IPS-18c (cell line): ENCODE data around the gene TRMT6.

ENCODE experiments used
- H3K4me3 ChIP-seq: 2 replicates; pipeline ENCODE4 v1.7.0; 2013; ENCODE audit warnings: low read depth, mild to moderate bottlenecking, low read length, moderate library complexity; ENCODE audit not compliant: insufficient read depth
- H3K9me3 ChIP-seq: one replicate; pipeline ENCODE4 v1.6.1; 2013; ENCODE audit warnings: mild to moderate bottlenecking, low read length, moderate library complexity; ENCODE audit not compliant: control insufficient read depth, insufficient read depth

TRMT6 gene, protein sequence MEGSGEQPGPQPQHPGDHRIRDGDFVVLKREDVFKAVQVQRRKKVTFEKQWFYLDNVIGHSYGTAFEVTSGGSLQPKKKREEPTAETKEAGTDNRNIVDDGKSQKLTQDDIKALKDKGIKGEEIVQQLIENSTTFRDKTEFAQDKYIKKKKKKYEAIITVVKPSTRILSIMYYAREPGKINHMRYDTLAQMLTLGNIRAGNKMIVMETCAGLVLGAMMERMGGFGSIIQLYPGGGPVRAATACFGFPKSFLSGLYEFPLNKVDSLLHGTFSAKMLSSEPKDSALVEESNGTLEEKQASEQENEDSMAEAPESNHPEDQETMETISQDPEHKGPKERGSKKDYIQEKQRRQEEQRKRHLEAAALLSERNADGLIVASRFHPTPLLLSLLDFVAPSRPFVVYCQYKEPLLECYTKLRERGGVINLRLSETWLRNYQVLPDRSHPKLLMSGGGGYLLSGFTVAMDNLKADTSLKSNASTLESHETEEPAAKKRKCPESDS

DNA sequence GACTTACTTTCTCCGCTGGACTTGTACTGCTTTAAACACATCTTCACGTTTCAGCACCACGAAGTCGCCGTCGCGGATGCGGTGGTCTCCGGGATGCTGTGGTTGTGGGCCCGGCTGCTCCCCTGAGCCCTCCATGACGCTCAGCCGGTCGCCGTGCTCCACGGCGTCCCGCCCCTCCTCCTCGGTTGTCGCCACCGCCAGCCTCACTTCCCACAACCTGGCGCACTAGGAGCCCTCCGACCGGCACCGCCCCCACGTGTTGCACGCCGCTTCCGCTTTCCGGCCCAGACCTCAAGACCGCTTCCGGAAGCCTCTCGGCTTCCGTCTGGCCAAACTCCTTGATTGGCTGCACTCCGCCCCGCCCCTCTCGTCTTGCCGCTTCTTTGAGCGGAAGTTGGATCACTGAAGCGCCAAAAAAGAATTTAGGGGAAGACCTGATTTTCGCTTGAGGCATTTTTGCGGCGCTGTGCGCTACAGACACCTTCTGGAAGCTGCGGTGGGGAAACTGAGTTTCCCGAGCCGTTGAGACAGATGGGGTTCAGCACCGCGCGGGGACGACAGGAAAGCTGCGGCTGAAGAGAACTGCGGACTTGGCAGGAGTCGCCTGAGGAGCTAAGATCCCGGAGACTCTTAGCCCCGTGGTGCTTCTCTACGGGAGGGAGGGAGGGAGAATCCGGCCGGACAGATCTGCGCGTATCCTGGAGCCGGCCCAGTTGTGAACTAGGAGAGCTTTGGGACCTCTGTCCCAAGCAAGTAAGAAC is at the start of gene TRMT6, which contains the start of gene MCM8:
Gene TRMT6 (minus strand): TSS at position 263 of the 761 bp plus-strand sequence. CDS start 128 bp downstream, at position 135.
Gene MCM8 (plus strand): TSS at position 382 of the 761 bp plus-strand sequence. CDS start 1,364 bp downstream, outside the sequence.
- no peaks in the 10 kb centered on the region for H3K9me3 ChIP-seq

DNA sequence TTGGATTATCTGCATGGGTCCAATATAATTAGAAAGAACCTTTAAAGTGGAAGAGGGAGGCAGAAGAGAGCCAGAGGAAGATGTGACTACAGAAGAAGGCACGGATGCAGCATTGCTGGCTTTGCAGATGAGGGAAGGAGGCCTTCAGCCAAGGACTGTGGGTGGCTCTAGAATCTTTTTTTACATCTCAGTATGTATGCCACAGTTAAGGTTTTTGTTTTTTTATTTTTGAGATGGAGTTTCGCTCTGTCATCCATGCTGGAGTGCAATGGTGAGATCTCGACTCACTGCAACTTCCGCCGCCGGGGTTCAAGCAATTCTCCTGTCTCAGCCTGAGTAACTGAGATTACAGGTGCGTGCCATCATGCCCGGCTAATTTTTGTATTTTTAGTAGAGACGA is 49.5 kb upstream of the TRMT6 start:
- no peak overlapping the region for H3K4me3 ChIP-seq
- no peaks in the 10 kb centered on the region for H3K9me3 ChIP-seq

More for the DNA sequence above, at the start of gene TRMT6, which contains the start of gene MCM8:
- peak within 1 kb of the TSS; percentile 91 for H3K4me3 ChIP-seq

DNA sequence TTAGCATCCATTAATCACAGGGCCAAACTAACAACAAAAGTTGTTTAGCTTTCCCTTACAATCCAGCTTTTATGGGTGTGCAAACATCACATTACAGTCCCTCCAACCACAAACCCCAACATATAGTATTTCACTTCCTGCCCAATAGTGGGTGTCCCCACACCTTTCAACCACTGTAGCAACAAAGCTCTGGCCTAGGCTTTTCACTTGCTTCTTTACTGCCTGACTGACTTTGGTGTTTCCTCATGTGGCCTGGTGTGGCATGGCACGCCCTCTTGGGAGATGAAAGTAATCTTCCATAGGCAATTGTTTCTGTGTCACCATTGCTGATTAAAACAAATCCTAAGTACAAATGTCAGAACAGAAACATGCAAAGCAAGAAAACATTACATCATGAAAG is 46.4 kb upstream of the TRMT6 start:
- Histone ChIP-seq H3K4me3 (no peak overlapping the region), H3K9me3 (no peaks in the 10 kb centered on the region)

DNA sequence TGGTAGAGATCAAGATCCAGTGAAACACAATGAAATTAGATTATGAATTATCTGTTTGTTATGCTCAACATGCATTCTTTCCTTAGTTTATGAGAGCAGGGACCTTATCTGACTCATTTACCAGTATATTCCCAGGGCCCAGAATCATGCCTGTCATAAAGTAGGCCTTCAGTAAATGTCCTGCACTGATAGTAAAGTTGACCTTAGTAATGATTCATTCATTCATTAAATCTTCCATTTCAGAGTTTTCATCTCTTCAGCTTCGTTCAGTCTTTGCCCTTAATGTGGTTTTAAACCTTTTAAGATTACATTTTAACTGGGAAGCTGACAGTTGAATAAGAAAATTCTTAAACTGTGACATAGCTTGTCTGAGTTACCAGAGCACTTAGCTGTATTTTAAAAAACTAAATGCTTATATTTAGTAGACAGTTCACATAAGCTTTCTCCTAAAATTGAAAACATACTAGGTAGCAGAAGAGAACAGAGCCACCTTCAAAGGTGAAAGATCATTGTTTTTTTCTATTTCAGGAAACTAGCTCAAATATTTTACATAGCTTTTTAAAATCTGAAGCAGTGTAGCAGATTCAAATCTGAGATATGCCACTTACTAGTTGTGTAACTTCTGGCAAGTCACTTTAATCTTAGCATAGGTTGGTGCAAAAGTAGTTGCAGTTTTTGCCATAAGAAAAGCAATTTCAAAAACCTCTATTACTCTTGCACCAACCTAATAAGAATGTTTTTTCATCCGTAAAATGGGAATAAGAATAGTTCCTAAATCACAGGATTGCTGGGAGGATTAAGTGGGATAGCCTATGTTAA is 41.5 kb upstream of the TRMT6 start:
- H3K4me3 ChIP-seq, result no peak overlapping the region
- no peaks in the 10 kb centered on the region for H3K9me3 ChIP-seq

DNA sequence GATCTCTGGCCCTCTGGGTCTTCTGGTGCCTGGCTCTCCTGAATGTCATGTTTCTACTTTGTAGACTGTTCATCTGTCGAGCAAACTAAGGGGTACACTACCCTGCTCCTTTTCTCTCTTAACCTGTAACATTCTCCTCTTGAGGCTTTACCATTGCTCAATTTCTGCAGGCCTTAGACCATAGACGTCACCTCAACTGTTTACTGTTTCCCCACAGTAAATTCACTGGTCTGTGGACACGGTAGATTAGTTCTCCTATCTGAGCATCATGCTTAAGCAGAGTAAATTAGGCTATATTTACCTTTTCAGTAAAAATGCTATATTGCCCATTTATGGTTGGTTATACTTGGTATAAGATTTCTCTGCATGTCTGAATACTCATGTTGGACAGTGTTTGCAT is 40.6 kb upstream of the TRMT6 start:
- H3K9me3 ChIP-seq, result no peaks in the 10 kb centered on the region
- no peak overlapping the region for H3K4me3 ChIP-seq

DNA sequence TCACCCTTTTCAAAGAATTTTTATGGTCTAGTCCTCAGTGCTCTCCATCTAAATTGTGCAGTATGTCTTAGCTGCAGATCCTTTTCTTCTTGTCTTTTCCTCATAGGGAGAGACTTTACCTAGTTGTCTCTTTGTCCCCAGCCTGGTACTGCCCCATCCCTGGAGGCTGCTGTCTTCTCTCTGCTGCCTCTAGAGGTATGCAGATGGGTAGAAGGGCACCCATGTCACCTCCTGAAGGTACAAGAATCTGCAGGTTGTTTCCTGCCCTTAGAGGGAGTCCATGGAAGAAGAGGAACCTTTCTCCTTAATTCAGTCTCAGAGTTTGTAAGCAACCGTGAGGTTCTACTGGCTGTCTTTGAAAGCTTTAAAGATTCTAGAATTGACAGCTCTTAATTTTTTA is 39.2 kb upstream of the TRMT6 start:
- Histone ChIP-seq H3K4me3 (no peak overlapping the region), H3K9me3 (no peaks in the 10 kb centered on the region)

DNA sequence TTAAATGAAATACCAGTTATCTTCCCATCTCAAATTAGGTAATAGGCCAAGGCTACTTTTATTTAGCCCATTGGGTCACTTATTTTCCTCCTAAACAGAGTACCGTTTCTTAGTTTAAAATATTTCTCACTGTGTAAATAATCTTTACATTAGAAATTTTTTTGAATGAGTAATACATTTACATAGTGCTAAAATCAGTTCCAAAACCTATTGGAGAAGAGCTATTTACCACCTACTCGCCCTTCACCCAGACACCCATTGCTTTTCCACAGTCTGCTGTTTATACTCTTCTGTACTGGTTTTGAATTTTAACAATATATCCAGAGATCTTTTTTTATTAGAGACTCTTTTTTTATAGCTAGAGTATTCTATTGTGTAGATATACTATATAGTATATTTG is 37.0 kb upstream of the TRMT6 start:
- Histone ChIP-seq H3K4me3 (no peak overlapping the region), H3K9me3 (no peaks in the 10 kb centered on the region)

DNA sequence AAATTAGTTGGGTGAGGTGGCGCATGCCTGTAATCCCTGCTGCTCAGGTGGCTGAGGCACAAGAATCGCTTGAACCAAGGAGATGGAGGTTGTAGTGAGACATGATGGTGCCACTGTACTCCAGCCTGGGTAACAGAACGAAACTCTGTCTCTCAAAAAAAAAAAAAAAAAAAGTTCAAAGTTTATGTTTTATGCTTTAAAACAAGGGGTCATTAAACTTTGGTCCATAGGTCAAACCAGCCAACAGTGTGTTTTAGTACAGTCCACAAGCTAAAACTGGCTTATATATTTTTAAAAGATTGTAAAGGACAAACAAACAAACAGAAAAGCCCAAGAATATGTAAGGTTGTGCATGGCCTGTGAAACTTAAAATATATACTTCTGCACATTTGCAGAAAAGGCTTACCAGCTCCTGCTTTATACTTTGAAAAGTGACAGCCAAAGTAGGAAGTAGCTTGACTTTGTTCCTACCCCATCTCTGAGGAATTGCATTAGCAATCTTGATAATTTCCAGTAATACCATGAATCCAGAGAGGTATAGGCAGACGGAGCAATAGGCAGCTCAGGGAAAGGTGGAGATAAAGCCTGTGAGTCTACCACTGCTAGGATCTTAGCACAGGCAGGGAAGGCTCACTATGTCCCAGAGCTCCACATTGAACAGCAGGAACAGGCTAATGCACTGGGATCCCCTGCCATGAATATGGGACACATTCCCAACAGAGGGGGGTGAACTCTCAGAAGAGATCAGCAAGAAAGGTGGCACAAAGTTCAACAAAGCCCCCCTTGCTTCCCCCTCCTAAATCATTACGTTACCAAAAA is 30.6 kb upstream of the TRMT6 start:
- no peak overlapping the region for H3K4me3 ChIP-seq
- no peaks in the 10 kb centered on the region for H3K9me3 ChIP-seq

DNA sequence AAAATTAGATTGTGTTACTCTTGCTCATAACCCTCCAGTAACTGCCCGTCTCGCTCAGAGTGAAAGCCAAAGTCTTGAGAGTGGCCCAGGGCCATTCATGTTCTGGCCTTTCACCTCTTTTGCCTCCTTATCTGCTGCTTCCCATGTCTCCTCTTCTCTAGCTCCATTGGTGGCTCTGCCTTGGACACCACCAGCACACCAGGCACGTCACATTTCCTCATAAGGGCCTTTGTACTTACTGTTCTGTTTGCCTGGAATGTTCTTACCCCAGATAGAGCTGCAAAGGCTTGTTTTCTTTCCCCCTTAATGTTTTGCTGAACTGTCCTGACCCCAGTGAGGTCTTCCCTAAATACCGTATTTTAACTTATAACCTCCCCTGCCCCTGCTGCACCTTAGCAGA is 29.5 kb upstream of the TRMT6 start:
- no peaks in the 10 kb centered on the region for H3K9me3 ChIP-seq
- H3K4me3 ChIP-seq, result no peak overlapping the region

DNA sequence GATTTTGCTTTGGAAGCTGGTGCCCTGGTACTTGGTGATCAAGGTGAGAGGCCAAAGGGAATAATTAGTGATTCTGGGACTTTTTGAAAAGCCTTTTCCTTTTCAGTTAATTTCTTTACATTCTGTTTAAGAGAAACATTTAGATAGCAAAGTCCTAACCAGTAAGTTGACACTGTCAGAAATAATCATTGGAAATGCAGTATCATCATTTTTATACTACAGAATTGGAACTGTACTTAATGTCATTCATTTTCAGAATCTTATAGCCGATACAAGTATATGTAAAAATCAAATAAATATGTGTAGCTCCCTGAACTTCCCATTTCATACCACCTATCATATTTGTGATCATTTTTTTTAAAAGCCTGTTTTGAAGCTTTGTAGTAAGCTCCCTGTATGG is 27.6 kb upstream of the TRMT6 start:
- Histone ChIP-seq H3K9me3 (no peaks in the 10 kb centered on the region), H3K4me3 (no peak overlapping the region)

DNA sequence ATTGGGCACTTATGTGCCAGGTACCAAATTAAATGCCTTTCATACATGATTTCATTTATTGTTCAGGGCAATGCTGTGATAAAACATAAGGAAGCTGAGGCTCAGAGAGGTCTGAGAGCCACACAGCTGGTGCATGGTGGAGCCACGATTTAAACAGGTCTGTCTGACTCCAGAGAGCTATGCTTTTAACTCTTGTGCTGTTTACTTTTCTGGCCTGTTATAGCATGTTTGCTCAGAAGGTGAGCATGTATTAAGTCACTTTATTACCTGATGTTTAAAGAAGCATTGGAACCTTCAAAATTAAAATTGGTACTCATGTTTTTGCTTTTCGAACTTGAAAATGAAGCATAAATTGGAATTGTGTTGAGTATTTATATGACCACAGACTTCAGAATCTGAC is 26.9 kb upstream of the TRMT6 start:
- no peak overlapping the region for H3K4me3 ChIP-seq
- no peaks in the 10 kb centered on the region for H3K9me3 ChIP-seq

DNA sequence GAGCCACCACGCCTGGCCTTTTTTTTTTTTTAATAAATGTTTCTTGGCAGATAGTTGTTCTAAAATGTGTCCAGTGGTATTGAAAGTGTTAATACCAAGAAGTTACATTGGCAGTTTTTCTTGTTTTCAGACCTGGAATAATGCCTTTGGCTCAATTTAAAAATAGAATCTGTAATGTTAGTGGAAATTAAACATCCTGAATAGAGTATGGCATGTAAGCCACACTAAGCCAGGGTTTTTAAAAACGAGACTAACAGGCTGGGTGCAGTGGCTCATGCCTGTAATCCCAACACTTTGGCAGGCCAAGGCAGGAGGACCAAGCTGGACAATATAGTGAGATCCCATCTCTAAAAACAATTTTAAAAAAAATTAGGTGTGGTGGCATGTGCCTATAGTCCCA is 25.4 kb upstream of the TRMT6 start:
- no peak overlapping the region for H3K4me3 ChIP-seq
- no peaks in the 10 kb centered on the region for H3K9me3 ChIP-seq

DNA sequence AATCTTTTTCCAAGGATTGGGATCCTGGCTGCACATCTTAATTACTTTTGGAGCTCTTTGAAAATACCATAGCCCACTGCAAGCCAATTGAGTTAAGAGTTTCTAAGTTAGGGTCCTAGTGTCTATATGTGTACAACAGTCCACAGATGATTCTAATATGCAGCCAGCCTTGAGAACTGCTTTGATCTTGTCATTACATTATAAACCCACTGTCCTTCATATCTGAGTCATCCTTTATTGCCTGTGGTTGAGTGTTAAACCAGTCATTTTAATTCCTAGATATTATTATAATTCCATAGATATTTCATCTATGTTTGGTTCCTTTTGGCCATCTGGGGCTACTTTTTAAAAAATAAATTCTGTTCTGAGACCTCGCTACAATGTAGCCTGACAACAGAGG is 24.2 kb upstream of the TRMT6 start:
- Histone ChIP-seq H3K4me3 (no peak overlapping the region), H3K9me3 (no peaks in the 10 kb centered on the region)

DNA sequence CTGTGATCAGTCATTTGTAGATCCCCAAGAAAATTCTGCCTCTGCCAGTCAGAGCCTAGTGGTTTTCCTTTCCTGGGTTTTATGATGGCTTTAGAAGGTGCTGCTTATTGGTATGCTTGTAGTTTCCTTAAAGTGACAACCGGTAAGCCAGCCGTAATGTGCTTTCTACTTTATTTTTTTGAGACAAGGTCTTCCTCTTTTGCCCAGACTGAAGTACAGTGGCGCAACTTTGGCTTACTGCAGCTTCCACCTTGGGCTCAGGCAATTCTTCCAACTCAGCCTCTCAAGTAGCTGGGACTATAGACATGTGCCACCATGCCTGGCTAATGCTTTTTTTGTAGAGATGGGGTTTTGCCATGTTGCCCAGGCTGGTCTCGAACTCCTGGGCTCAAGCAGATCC is 23.6 kb upstream of the TRMT6 start:
- H3K4me3 ChIP-seq, result no peak overlapping the region

DNA sequence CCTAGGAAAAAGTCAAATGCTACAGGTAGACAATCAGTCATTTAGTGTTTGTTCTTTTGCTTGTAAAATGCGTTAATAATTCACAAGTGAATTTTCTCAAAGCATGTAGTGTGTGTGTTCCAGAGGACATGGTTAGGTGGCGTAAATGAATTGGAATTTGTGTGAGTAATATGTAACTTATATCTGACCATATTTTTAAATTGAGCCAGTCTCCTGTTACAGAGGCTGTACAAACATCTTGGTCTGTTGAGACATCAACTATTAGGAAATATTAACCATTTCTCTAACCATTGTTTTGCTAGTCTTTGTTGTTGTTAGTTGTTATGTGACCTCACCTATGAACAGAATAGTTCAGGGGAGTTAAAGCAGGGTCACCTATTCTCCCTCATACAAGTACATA is 22.8 kb upstream of the TRMT6 start:
- Histone ChIP-seq H3K4me3 (no peak overlapping the region), H3K9me3 (no peaks in the 10 kb centered on the region)

More for the DNA sequence above, 23.6 kb upstream of the TRMT6 start:
- no peaks in the 10 kb centered on the region for H3K9me3 ChIP-seq

DNA sequence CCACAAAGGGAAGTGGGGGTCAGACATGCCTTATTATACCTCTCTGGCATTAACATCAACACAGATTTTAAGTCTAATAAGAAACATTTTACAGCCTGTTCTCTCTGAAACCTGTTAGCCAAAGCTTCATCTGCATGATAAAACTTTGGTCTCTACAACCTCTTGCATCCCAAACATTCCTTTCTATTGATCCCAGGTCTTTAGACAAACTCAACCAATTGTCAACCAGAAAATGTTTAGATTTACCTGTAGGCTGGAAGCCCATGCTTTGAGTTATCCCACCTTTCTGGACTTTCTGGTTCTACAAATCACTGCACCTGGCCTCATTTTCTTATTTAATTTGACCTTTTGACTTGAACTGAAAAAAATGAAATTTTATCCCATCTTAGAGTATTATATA is 20.9 kb upstream of the TRMT6 start:
- Histone ChIP-seq H3K4me3 (no peak overlapping the region), H3K9me3 (no peaks in the 10 kb centered on the region)

DNA sequence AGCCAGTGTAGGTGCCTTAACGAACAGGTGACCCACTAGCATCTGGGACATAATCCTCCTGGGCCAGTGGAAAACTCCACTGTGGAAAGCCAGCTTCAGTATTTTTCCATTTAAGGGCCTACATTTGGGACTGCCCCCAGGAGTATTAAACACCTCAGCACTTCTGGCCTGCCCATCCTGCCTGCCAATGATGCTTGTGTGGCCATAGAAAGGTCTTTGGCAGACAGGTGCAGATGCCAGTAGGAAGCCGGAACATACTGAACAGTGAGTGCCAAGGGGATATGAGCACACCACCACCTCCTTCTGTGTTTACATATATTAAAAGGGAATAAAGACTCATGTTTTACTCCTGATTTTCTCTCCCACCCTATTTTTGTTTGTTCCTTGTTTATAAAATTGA is 20.0 kb upstream of the TRMT6 start:
- Histone ChIP-seq H3K9me3 (no peaks in the 10 kb centered on the region), H3K4me3 (no peak overlapping the region)
